Common myeloid progenitor, CD34-positive (primary cell): ENCODE results near the gene DNASE1. TPM values are rescaled to one million over a fixed set of nuclear protein-coding genes. Genes with fewer than 3 reads are reported as not detected.
"Not testable (repeated sequence)": the region's sequence is repeated elsewhere in the genome, so short reads cannot be mapped to it uniquely, and the experiment has no call there.

Source experiments
- CTCF ChIA-PET: fragments of 350-600 bp; sonication (Branson Sonifier 250); formaldehyde crosslinking; loops from one replicate; lab custom pipeline; 2021; ENCODE audit warnings: antibody characterized with exemption; lab: Charles Lee
- POLR2A ChIA-PET: fragments of 350-600 bp; sonication (Branson Sonifier 250); formaldehyde crosslinking; loops from one replicate; lab custom pipeline; 2021; ENCODE audit warnings: antibody characterized with exemption; lab: Charles Lee
- DNase-seq, 3 donors: peaks; one replicate each; pipeline versions ENCODE4 v3.0.0 to v3.0.0-alpha.2; 2013
- H3K27ac ChIP-seq, 2 experiments: 1 replicate in 1 of 2; 2 replicates in 1 of 2; pipeline ENCODE4 v1.7.0; 2013; ENCODE audit warnings: inconsistent platforms in 2 of 2, low read length in 2 of 2, mild to moderate bottlenecking in 2 of 2, low read depth in 1 of 2, moderate library complexity in 1 of 2; ENCODE audit not compliant: severe bottlenecking in 2 of 2, insufficient read depth in 1 of 2, poor library complexity in 1 of 2
- H3K27me3 ChIP-seq, 5 experiments: replicated peaks in 2 of 5; 1 replicate in 3 of 5; 2 replicates in 2 of 5; pipeline versions ENCODE4 v1.6.1 to v1.7.0; 2013; ENCODE audit warnings: low read length in 4 of 5, mild to moderate bottlenecking in 2 of 5, moderate library complexity in 2 of 5, inconsistent platforms in 1 of 5; ENCODE audit not compliant: insufficient read depth in 5 of 5, control insufficient read depth in 4 of 5
- H3K36me3 ChIP-seq, 4 experiments: 1 replicate in 2 of 4; 2 replicates in 2 of 4; pipeline versions ENCODE4 v1.6.1 to v1.7.0; 2013; ENCODE audit warnings: low read length in 3 of 4, control low read depth in 1 of 4, mild to moderate bottlenecking in 1 of 4; ENCODE audit not compliant: control insufficient read depth in 4 of 4, insufficient read depth in 4 of 4
- H3K4me1 ChIP-seq, 4 experiments: 1 replicate in 3 of 4; 2 replicates in 1 of 4; pipeline versions ENCODE4 v1.6.1 to v1.7.1; 2013; ENCODE audit warnings: low read length in 3 of 4, mild to moderate bottlenecking in 3 of 4, control low read depth in 1 of 4, inconsistent platforms in 1 of 4, moderate library complexity in 1 of 4; ENCODE audit not compliant: control insufficient read depth in 4 of 4, insufficient read depth in 4 of 4; ENCODE audit errors: control extremely low read depth in 1 of 4
- H3K4me3 ChIP-seq, 7 experiments: 1 replicate in 4 of 7; 2 replicates in 3 of 7; pipeline versions ENCODE4 v1.5.1 to v1.7.0; 2013; ENCODE audit warnings: mild to moderate bottlenecking in 7 of 7, low read length in 6 of 7, moderate library complexity in 6 of 7, inconsistent platforms in 2 of 7, low read depth in 2 of 7, control low read depth in 1 of 7; ENCODE audit not compliant: insufficient read depth in 4 of 7, control insufficient read depth in 1 of 7; ENCODE audit errors: extremely low read depth in 1 of 7
- H3K9me3 ChIP-seq, 5 experiments: 1 replicate in 4 of 5; 2 replicates in 1 of 5; pipeline versions ENCODE4 v1.6.1 to v1.7.1; 2013; ENCODE audit warnings: low read length in 4 of 5, mild to moderate bottlenecking in 2 of 5, inconsistent platforms in 1 of 5, low read depth in 1 of 5, moderate library complexity in 1 of 5; ENCODE audit not compliant: control insufficient read depth in 4 of 5, insufficient read depth in 2 of 5; ENCODE audit errors: control extremely low read depth in 1 of 5
- WGBS: methylation state at CpG from one replicate; pipeline ENCODE4 v1.1.5; 2013; ENCODE audit not compliant: insufficient coverage; 5-methylcytosine and 5-hydroxymethylcytosine counted together
- polyA plus RNA-seq: library from polyadenylated mRNA; unstranded; fragments of 120-200 nt; gene quantifications from one replicate; pipeline ENCODE4 v1.2.1, GENCODE V29; 2013

DNASE1 gene
- polyA plus RNA-seq: 19.8 TPM

DNA sequence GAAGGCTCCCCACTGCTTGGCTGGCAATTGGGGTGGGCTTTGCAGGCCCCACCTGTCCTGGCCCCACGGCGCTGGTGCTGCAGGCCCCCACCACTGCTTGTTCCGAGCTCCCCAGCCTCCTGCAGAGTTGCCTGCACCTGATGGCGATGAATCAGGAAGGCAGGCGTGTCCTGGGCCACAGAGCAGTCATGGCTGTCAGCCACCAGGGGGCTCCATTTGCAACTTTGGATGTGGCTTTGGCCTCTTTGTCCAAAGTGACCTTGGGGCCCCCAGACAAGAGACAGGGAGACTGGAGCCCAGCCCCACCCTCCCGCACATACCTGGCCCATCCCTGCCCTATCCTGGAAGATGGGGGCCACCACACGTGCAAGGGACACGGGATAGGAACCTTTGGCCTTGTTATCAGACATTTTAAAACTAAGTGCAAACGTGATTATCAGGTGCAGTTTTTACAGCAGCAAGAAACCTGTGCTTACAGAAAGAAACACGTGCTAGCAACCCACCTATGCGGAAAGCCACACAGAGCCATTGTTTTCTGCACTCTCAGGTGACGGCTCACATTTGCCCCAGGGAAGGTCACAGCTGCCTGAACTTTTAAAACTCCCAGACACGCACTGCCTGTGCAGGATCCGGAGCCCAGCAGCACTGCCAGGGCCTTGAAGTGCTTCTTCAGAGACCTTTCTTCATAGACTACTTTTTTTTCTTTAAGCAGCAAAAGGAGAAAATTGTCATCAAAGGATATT, at the start of gene DNASE1:
DNASE1 (plus strand) TSS at position 443 of the 743 bp plus-strand sequence. CDS start 683 bp downstream, outside the sequence.
- Histone ChIP-seq H3K27me3 (no peaks in the 10 kb centered on the region), H3K4me3 (no peak within 1 kb of the TSS), H3K4me1 (no peaks in the 10 kb centered on the region), H3K36me3 (peaks cover 11 to 67% (median 48%) of the 10 kb centered on the region in 4 experiments), H3K9me3 (no peaks in the 10 kb centered on the region), H3K27ac (no peak within 1 kb of the TSS)
- DNase-seq: peak; percentile 54 to 72 (median 69)
- POLR2A ChIA-PET: no interaction called here
- WGBS: 91% methylated on average over 14 of the region's 14 CpGs
- CTCF ChIA-PET: interaction anchor here (1.4 to 2.2 kb wide), 4 partner anchors 11 to 42 kb away, joined by 3 to 6 read pairs (median 4); no protein-coding TSS in a partner anchor

DNA sequence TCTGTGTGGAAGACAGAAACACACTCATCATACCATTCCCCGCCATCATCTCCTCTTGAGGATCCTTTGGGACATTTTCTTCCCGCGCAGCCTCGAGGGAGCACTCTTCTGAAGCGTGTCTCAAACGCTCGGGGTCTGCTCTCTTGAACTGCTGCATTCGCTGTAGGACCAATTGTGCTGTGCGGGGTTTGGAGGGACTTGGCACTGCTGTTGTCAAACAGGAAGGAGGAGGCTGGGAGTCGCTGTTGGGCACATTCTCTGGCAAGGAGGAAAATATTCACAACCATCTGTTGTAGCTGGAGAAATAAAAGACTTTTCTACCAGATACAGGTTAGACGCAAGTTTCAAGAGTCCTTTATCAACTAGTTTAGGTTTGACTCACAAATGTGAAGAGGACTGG, 48.0 kb upstream of the DNASE1 start:
- H3K36me3 ChIP-seq: peaks cover 0 to 28% (median 9%) of the 10 kb centered on the region in 4 experiments
- POLR2A ChIA-PET: interaction anchor here (0.6 kb wide), 1 partner anchor 32 kb away, joined by 4 read pairs; no protein-coding TSS in a partner anchor
- CTCF ChIA-PET: no interaction called here
- H3K4me1 ChIP-seq: peaks cover 5 to 14% (median 11%) of the 10 kb centered on the region in 4 experiments
- H3K4me3 ChIP-seq: no peak overlapping the region
- no peak for DNase-seq
- H3K27me3 ChIP-seq: no peaks in the 10 kb centered on the region
- no peaks in the 10 kb centered on the region for H3K9me3 ChIP-seq
- no peak overlapping the region for H3K27ac ChIP-seq
- WGBS: 94% methylated on average over 9 of the region's 11 CpGs

GRCh38 chr16:3607161-3607560, 47.3 kb upstream of the DNASE1 start:
- H3K9me3 ChIP-seq: no peaks in the 10 kb centered on the region
- no peak overlapping the region for H3K27ac ChIP-seq
- peaks cover 0 to 21% (median 6%) of the 10 kb centered on the region in 4 experiments for H3K36me3 ChIP-seq
- WGBS: 99% methylated on average over 7 of the region's 7 CpGs
- H3K4me1 ChIP-seq: peaks cover 5 to 18% (median 14%) of the 10 kb centered on the region in 4 experiments
- ChIA-PET CTCF (no interaction called here), POLR2A (no interaction called here)
- H3K27me3 ChIP-seq: no peaks in the 10 kb centered on the region
- H3K4me3 ChIP-seq: no peak overlapping the region
- DNase-seq: no peak

GRCh38 chr16:3607634-3608033, 46.9 kb upstream of the DNASE1 start:
- ChIA-PET POLR2A (no interaction called here), CTCF (no interaction called here)
- no peak for DNase-seq
- peaks cover 5 to 21% (median 19%) of the 10 kb centered on the region in 4 experiments for H3K4me1 ChIP-seq
- peaks cover 0 to 16% (median 5%) of the 10 kb centered on the region in 4 experiments for H3K36me3 ChIP-seq
- no peaks in the 10 kb centered on the region for H3K27me3 ChIP-seq
- 93% methylated on average over 2 of the region's 2 CpGs for WGBS
- no peaks in the 10 kb centered on the region for H3K9me3 ChIP-seq
- no peak overlapping the region for H3K27ac ChIP-seq
- H3K4me3 ChIP-seq: no peak overlapping the region

DNA sequence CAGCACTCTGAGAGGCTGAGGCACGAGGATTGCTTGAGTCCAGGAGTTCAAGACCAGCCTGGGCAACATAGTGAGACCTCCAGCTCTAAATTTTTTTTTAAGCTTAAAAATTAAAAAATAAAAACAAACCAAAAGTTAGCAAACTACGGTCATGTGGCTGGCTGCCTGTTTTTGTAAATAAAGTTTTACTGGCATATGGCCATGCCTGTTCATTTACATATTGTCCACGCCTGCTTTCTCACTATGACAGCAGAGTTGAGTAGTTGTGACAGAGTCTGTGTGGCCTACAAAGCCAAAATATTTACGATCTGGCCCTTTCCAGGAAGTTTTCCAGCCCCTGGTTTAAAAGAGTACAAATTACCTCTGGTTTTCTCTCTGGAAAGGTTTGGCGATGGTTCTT, 46.4 kb upstream of the DNASE1 start:
- ChIA-PET CTCF (no interaction called here), POLR2A (no interaction called here)
- Histone ChIP-seq H3K36me3 (peaks cover 0 to 14% (median 5%) of the 10 kb centered on the region in 4 experiments), H3K4me1 (peaks cover 5 to 25% (median 21%) of the 10 kb centered on the region in 4 experiments), H3K27ac (no peak overlapping the region), H3K4me3 (no peak overlapping the region), H3K27me3 (no peaks in the 10 kb centered on the region), H3K9me3 (no peaks in the 10 kb centered on the region)
- WGBS: 92% methylated on average over 4 of the region's 5 CpGs
- no peak for DNase-seq

DNA sequence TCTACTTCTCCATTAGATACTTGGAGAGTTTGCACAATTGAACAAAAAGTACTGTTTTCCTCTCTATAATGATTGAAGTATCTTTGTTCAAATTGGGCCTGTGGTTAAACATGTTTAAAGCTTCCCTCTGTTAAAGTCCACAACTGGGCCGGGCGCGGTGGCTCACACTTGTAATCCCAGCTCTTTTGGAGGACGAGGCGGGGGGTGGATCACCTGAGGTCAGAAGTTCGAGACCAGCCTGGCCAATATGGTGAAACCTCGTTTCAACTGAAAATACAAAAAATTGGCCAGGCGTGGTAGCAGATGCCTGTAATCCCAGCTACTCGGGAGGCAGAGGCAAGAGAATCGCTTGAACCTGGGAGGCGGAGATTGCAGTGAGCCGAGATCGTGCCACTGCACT, 45.5 kb upstream of the DNASE1 start:
- H3K27me3 ChIP-seq, POLR2A ChIA-PET, H3K9me3 ChIP-seq, DNase-seq, CTCF ChIA-PET, H3K4me3 ChIP-seq, H3K36me3 ChIP-seq, H3K27ac ChIP-seq: not testable (repeated sequence)
- peaks cover 5 to 31% (median 22%) of the 10 kb centered on the region in 4 experiments for H3K4me1 ChIP-seq
- WGBS: 96% methylated on average over 8 of the region's 13 CpGs
